ENCODE results near the gene CCDC54. TPM values are rescaled to one million over a fixed set of nuclear protein-coding genes. Genes with fewer than 3 reads are reported as not detected.

The CCDC54 gene
- total RNA-seq, 4 donors from 2014 or later: not detected

DNA sequence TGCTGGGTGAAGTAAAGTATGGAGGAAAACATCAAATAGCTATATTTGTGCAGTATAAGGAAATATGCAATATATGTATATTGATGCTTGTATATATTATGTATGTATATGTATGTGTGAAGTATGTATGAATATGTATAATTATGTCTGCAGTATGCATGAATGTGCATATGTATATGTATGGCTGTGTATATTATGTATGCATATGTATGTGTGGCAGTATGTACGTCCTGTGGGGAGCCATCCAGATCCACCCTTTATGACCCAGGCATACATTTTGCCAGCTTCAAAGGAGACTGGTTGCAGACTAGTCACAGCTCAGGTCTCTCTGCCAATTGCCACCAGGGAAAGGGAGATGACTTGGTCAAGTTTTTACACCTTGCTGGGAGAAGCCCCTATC, 24.1 kb downstream of the CCDC54 start:
- H3K4me3 ChIP-seq: no peak overlapping the region
- no peak for TF ChIP-seq POLR2AphosphoS5 (IDR thresholded peaks at IDR 0.05)
- no peak for TF ChIP-seq POLR2A (IDR thresholded peaks at IDR 0.05)
- TF ChIP-seq, protein P1, sequence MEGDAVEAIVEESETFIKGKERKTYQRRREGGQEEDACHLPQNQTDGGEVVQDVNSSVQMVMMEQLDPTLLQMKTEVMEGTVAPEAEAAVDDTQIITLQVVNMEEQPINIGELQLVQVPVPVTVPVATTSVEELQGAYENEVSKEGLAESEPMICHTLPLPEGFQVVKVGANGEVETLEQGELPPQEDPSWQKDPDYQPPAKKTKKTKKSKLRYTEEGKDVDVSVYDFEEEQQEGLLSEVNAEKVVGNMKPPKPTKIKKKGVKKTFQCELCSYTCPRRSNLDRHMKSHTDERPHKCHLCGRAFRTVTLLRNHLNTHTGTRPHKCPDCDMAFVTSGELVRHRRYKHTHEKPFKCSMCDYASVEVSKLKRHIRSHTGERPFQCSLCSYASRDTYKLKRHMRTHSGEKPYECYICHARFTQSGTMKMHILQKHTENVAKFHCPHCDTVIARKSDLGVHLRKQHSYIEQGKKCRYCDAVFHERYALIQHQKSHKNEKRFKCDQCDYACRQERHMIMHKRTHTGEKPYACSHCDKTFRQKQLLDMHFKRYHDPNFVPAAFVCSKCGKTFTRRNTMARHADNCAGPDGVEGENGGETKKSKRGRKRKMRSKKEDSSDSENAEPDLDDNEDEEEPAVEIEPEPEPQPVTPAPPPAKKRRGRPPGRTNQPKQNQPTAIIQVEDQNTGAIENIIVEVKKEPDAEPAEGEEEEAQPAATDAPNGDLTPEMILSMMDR (IDR thresholded peaks at IDR 0.05): no peak
- TF ChIP-seq EP300 (IDR thresholded peaks at IDR 0.05; ENCODE audit: low read depth): no peak
- intact Hi-C loops (cut with DNase I; ENCODE audit: low total_unique reads): no loop called here
- no peaks in the 10 kb centered on the region for H3K27me3 ChIP-seq
- H3K4me1 ChIP-seq: no peaks in the 10 kb centered on the region
- 57 to 68% methylated on average over 1 of the region's 1 CpG for WGBS, 2 donors (ENCODE audit: low coverage in 1 of 2)
- no peaks in the 10 kb centered on the region for H3K36me3 ChIP-seq
- H3K9me3 ChIP-seq: no peaks in the 10 kb centered on the region
- no peak overlapping the region for H3K27ac ChIP-seq
- DNase-seq: no peak
- in situ Hi-C loops (cut with MboI; ENCODE audit: low pct_ligation_motif_present in 1 of 4, low pct_unique_long_range_greater_than_20kb in 1 of 4, low sequenced_read_pairs in 3 of 4): no loop called here

DNA sequence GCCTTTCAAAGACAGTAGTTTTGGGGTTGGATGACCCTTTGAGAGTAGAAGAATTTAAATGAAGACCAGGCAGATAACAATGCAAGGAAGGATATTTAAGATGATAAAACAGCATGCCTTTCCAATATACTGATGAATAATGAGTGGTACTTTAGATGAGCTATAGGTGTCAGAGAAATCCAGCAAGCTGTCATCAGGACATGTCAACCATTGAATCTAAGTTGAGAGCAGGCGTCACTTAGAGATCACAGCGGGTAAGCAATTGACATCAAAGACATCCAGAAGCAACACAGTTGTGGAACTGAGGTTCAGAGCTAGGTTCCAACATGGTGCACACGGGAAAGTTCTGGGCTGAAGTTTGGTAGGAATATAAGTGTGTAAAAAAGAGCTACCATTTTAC, 25.0 kb downstream of the CCDC54 start:
- no peak for DNase-seq
- H3K4me1 ChIP-seq: no peaks in the 10 kb centered on the region
- no peaks in the 10 kb centered on the region for H3K36me3 ChIP-seq
- no peak overlapping the region for H3K27ac ChIP-seq
- H3K27me3 ChIP-seq: no peaks in the 10 kb centered on the region
- TF ChIP-seq, protein P1 (IDR thresholded peaks at IDR 0.05): no peak
- TF ChIP-seq POLR2A (IDR thresholded peaks at IDR 0.05): no peak
- TF ChIP-seq POLR2AphosphoS5 (IDR thresholded peaks at IDR 0.05): no peak
- TF ChIP-seq EP300 (IDR thresholded peaks at IDR 0.05; ENCODE audit: low read depth): no peak
- 91 to 92% methylated on average over 2 to 3 of the region's 3 CpGs for WGBS, 2 donors (ENCODE audit: low coverage in 1 of 2)
- H3K9me3 ChIP-seq: no peaks in the 10 kb centered on the region
- no peak overlapping the region for H3K4me3 ChIP-seq
- in situ Hi-C loops (cut with MboI; ENCODE audit: low pct_ligation_motif_present in 1 of 4, low pct_unique_long_range_greater_than_20kb in 1 of 4, low sequenced_read_pairs in 3 of 4) (no loop called here), intact Hi-C loops (cut with DNase I; ENCODE audit: low total_unique reads) (no loop called here)

DNA sequence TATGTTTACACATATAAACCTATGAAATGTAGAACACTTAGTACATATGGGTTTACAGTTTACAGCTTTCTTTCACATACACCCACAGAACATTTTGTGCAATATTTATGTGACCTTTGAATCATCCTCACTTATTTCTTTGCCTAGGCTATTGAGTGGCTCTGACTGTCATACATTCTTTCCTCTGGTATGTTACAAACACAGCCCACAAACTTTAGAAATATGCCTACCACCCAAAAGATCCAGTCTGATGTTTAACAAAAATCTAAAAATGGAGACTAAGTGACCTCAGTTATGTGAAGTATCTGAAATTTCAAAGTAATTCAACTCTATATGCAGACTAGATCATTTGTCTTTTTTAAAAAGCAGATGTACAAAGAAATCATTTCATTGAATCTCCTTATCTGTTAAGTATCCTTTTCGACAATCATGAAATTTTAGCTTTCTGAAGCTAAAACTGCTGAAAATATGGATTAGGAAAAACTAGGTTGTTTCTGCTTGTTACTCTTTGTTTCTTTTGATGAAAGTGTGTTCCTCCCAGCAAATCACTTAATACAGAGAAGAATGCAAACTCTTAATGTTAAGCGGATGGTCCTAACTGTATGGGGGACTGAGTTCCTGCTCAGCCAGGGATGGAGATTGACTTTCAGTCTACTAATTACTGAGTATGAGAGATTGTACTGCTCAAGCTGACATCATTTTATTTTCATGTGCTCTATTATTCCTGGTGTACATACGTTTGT, 27.7 kb downstream of the CCDC54 start:
- in situ Hi-C loops (cut with MboI; ENCODE audit: low pct_ligation_motif_present in 1 of 4, low pct_unique_long_range_greater_than_20kb in 1 of 4, low sequenced_read_pairs in 3 of 4) (no loop called here), intact Hi-C loops (cut with DNase I; ENCODE audit: low total_unique reads) (no loop called here)
- Histone ChIP-seq H3K4me3 (no peak overlapping the region), H3K9me3 (peaks cover 0 to 5% of the 10 kb centered on the region in 2 donors), H3K27ac (no peak overlapping the region), H3K27me3 (no peaks in the 10 kb centered on the region), H3K36me3 (no peaks in the 10 kb centered on the region), H3K4me1 (no peaks in the 10 kb centered on the region)
- no peak for DNase-seq
- TF ChIP-seq POLR2A (IDR thresholded peaks at IDR 0.05) (no peak), EP300 (IDR thresholded peaks at IDR 0.05; ENCODE audit: low read depth) (no peak), POLR2AphosphoS5 (IDR thresholded peaks at IDR 0.05) (no peak)
- TF ChIP-seq, protein P1 (IDR thresholded peaks at IDR 0.05): no peak
- 86 to 88% methylated on average over 3 of the region's 3 CpGs for WGBS, 2 donors (ENCODE audit: low coverage in 1 of 2)

DNA sequence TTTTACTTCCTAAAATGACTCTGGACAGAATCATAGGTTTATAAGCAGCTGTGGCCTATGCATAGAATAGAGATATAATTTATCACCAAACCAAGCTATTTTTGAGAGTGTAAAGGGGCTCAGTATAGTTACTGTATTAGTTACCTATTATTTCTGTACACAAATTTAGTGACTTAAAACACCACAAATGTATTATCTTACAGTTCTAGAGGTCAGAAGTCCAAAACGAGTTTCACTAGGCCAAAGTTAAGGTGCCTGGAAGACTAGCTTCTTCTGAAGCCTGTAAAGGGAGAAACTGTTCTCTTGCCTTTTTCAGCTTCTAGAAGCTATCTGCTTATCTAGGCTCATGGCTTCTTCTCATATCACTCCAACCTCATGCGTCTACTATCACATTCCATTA, 30.1 kb downstream of the CCDC54 start:
- TF ChIP-seq POLR2AphosphoS5 (IDR thresholded peaks at IDR 0.05) (no peak), POLR2A (IDR thresholded peaks at IDR 0.05) (no peak), EP300 (IDR thresholded peaks at IDR 0.05; ENCODE audit: low read depth) (no peak)
- TF ChIP-seq, protein P1 (IDR thresholded peaks at IDR 0.05): no peak
- 50 to 90% methylated on average over 1 to 2 of the region's 2 CpGs for WGBS, 2 donors (ENCODE audit: low coverage in 1 of 2)
- no peak overlapping the region for H3K4me3 ChIP-seq
- peaks cover 0 to 5% of the 10 kb centered on the region in 2 donors for H3K9me3 ChIP-seq
- no peak for DNase-seq
- intact Hi-C loops (cut with DNase I; ENCODE audit: low total_unique reads): no loop called here
- H3K36me3 ChIP-seq: no peaks in the 10 kb centered on the region
- in situ Hi-C loops (cut with MboI; ENCODE audit: low pct_ligation_motif_present in 1 of 4, low pct_unique_long_range_greater_than_20kb in 1 of 4, low sequenced_read_pairs in 3 of 4): no loop called here
- H3K27ac ChIP-seq: no peak overlapping the region
- no peaks in the 10 kb centered on the region for H3K4me1 ChIP-seq
- H3K27me3 ChIP-seq: no peaks in the 10 kb centered on the region

Measured in transverse colon (tissue), 4 donors.